NCI-H2107 treated with DMSO at 0.1 percent for 48 hours (cell line): ENCODE measurements around the gene RIMS1.
A peak's percentile ranks its signal among the peaks of the same experiment; 100 is the strongest.
"Not testable (repeated sequence)": the region's sequence is repeated elsewhere in the genome, so short reads cannot be mapped to it uniquely, and the experiment has no call there.

Source experiments
- DNase-seq: peaks from one replicate; lab custom pipeline; 2025; ENCODE audit not compliant: unreplicated experiment; lab: John Stamatoyannopoulos, UW

Gene RIMS1

DNA sequence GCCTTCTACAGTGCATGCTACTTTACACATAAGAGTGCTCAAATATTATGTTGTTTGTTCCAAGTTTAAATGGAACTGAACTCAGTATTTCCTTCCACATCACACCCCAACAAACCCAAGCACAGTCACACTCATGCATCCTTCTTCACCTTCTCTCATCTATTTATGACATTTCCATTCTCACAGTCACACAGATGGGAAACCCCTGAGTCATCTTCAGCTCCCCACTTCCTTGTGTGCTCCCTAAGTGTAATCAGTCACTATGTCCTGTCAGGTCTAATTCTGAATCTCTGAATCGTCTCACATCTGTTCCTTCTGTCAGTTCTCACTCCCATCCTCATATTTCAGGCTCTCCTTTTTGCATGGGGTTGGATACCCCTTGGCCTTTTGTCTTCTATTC is 96.0 kb downstream of the RIMS1 start:
- DNase-seq, result no peak

DNA sequence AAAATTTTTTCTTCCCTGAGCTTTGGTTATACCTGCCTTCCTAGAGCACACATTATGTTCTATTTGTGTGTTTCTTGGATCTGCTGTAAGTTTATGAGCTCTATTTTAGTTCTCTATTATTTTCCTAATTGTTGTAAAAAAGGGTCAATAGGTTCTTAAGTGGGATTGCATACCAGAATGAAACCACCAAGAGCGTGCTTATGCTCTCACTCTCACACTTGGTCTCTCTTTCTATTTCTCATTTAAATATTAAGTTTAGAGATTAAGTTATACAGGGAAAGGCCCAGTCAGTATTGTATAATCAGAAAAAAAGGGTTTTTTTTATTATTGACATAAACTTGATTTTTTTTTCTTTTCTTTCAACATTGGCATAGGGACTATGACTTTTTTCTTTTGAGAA is 96.8 kb downstream of the RIMS1 start:
- DNase-seq, result no peak

DNA sequence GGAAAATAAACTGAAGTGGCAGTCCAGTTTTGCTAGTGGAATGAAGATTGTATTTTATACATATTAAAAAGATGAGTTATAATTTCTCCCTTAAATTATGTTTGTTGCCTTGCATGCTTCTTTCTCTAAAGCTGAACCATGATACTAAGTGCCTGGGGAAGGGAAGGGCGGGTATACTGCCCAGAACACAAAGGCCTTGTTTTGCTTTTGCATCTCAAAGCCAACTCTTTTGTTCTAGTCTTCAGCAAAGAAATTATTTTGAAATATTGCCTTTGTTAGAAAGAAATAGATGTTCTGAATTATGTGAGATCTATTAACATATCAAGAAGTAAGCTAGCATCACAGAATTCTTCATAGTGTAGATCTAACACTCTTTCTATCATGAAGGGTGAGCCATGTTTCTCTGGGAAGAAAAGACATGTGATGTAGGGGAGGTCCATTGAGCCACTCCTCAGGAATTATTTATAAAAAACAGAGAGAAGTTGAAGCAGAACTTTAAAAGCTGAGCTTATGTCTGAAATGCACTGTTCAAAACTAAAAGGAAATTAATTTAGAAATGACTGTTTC is 108.4 kb downstream of the RIMS1 start:
- DNase-seq, result no peak

DNA sequence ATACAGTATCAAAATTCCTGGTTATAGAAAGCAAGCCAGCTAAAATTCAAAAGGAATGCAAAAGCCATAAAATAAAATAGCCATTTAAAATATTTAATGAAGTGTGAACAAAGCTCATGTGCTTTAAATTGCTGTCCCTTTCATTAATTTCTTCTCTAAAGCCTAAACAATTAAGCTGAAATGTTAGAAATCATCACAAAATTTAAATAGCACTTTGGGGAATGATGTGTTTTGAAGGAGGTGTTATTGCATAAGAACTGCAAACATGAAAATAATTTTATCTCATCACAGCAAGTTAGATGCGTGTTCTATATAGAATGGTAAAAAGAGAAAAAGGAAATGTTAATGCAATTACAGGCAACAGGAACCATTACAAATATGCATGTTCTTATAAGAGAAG is 111.0 kb downstream of the RIMS1 start:
- no peak for DNase-seq

DNA sequence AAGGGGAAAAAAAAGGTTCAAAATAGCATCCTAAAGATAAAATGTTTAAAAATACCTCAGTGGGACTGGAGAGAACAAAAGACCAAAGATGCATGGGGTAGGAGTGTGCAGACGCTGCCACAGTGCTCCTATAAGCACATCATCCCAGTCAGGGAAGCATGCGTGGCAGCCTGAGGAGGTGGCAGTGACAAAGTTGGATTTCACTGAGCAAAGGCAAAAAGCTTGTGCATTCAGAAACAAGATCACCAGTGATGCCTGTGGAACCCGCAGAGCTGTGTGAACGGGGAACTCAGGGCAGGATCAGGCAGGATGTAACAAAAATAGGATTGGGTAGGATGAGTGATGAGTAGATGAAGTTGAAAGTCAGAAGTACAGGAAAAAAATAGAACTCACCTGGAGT is 116.1 kb downstream of the RIMS1 start:
- no peak for DNase-seq

DNA sequence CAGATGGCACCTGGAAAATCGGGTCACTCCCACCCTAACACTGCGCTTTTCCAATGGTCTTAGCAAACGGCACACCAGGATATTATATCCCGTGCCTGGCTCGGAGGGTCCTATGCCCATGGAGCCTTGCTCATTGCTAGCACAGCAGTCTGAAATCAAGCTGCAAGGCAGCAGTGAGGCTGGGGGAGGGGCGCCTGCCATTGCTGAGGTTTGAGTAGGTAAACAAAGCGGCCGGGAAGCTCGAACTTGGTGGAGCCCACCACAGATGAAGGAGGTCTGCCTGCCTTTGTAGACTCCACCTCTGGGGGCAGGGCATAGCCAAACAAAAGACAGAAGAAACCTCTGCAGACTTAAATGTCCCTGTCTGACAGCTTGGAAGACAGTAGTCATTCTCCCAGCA is 120.2 kb downstream of the RIMS1 start:
- not testable (repeated sequence) for DNase-seq

DNA sequence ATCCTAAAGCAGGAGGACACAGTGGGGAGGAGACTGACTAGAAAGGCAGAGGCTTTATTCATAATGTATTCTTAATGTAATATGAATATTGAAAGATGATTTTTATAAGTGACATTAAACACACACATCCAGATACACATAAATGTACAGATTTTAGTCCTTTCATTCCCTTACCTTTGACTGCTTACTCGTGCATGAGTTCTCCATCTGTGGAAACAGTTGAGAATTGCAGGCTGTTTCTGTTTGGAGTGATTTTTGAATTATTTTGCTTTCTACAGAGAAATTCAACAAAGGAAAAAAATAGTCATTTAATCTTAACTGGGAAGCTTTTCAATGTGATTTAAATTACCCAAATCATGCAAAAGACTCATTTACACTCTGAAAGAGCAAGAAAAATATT is 136.5 kb downstream of the RIMS1 start:
- no peak for DNase-seq

DNA sequence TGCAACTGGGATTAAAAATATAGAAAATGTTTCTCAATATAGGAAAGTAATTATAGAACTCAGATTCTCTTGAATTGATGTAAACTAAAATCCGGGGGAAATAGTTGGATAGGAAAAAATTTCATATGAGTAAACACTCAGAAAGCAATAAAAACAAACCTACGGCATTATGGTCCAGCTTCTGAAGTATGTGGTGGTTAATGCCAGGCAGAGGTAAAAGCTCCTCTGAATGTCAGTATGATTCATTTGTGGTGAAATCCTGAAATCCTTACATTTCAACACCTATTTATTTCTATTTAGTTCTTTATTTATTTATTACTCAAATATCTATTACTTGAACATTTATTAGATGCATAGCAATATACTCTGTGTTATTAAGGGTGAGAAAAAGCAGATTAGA is 145.1 kb downstream of the RIMS1 start:
- no peak for DNase-seq

DNA sequence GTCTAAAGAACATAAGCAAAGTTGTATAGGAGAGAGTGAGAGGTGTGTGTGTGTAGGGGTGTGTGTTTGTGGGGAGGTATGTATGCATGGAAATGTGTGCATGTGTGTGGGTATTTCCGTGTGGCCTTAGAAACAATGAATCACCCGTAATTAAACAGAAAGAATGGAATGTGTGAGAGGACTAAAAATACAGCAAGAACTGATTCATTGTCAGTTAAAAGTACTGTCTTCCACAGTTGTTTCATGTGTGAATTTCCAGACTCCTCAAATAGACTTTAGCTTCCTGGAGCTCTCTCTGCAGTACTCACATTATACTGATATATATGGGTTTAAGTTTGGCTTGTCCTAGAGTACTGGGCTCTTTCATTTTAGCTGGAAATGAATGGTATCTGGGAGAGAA is 145.7 kb downstream of the RIMS1 start:
- DNase-seq, result no peak

DNA sequence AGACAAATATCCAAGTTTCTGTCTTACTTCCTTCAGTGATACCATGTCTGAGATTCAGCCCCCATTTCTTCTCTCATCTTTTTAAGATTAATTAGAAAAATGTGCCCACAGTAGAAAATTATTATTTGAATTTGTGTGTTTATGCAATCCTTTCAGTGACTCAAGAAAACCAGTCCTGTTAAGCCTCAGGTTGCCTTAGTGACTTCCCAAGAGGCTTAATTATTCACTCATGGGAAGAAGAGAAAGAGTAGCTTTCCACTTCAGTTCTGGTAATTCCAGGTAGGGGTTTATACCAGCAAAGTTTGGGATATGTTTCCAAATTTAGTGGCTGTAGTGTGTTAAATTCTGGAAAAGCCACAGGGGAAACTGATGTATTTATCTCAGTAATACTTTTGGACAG is 149.1 kb downstream of the RIMS1 start:
- no peak for DNase-seq

DNA sequence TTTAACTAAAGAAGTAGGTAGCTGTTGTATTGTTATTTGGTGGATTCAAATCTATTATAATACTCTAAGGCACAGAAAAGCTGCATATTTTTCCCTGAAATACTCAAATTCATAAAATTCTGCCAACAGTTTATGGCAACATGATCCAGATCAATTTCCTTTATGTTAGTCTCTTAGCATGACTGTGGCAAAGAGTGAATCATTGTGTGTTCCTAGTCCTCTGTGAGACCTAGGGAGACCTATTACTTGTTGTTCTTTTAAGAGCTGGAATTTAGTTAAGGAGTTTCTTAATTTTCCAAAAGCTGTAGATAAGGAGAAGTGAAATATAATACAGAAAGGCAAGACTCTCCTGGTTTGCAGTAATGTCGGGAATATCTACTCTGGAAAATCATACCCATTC is 149.6 kb downstream of the RIMS1 start:
- no peak for DNase-seq

DNA sequence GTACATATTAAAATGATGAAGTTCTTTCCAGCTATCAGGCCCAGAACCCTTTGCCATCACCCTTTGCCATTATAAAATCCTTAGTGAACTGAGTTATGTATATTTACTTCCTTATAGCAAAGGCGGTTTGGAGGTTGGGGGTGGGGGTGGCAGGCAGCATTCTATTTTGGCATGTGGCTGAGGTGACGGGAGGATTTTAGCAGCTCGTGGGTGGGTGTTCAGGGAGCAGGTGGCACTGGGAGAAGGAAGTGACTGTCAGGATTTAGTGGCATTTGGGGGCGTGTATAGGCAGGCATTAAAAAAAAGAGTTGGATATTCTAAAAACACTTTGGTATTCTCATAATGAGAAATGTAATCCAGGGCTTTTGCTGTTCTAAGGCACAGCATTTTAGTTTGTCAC is 150.7 kb downstream of the RIMS1 start:
- DNase-seq, result no peak

DNA sequence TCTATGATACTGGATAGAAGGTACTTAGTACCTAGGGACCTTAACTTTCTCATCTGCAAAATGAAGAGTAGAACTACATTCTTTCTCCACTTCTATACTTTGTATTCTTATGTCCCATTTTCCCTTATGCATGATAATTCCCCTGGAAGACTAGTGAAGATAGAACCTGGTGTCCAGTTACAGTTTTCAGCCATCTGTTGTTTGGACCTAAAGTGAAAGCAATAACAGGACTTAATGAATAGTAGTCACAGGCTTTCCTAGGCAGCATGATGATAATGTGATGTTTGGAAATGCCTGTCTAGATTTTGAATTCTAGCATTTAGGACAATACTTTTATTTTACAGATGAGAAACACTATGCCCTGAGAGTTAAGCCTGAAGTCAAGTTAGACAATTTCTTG is 153.8 kb downstream of the RIMS1 start:
- no peak for DNase-seq

DNA sequence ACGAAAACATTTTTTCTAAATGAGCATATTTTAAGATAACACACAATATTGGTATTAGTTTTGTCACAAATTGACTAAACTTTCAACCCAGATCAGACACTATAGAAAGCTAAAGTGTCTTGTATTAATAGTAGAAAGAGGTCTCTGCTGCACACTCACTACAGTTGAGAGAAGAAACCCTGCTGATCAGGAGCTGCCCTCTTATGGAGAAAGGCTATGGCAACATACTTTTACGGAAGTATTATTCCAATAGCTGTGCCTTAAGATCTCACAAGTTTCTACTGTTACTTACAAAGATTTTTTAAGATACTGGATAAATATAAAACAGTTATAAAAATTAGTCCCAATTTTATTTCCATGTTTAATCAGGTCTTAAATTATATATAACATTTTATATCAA is 155.7 kb downstream of the RIMS1 start:
- no peak for DNase-seq

DNA sequence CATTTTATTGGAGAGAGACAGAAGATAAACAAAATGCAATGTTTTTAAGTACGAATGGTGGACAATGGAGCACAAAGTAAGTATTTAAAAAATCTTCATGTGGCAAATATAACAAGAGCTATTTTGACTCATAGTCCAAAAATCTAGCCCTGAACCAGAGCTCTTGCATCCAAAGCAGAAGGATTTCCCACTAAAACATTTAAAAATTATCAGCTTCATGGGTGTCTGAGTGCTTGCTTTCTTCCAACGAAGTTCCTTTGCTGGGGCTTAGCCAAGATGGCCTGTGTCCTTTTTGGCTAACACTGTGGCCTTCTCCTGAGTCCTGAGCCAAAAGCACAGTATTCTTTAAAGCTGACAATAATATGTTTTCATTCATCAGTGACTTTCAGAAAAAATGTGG is 161.7 kb downstream of the RIMS1 start:
- DNase-seq, result no peak

DNA sequence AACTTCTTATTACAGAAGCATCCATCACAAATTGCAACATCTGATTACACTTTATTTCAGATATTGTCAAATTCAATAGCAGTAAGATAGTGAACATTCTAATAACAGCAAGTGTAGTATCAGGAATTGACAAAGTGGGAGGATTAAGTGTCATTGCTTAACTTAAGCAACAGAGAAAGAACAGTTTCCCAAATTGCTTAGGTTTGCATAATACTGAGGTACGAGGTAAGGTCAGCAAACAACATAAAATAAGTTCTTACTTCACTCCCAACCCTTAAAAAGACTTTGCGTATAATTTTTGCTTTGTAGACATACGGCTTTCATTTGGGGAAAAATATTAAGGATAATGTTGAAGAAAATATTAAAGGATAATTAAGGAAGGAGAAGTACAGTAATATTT is 163.0 kb downstream of the RIMS1 start:
- DNase-seq, result no peak

DNA sequence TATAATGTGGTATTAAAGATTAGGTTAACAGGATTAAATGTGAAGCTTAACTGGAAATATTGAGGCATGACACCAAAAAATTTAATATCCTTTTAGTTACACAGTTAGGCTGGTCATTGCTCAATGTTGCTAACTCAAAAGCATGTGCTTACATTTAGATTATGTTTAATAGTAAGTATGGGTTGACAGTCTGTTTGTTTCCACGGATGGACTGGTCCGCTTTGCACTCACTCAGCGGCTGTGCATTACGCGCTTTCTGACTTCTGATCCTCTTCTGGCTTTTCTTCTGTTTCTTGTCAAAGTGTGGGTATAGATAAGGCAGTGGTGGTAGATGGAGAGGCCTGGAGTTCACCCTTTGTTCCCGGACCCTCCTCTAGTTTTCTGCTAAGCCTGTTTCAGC is 174.9 kb downstream of the RIMS1 start:
- DNase-seq, result no peak

DNA sequence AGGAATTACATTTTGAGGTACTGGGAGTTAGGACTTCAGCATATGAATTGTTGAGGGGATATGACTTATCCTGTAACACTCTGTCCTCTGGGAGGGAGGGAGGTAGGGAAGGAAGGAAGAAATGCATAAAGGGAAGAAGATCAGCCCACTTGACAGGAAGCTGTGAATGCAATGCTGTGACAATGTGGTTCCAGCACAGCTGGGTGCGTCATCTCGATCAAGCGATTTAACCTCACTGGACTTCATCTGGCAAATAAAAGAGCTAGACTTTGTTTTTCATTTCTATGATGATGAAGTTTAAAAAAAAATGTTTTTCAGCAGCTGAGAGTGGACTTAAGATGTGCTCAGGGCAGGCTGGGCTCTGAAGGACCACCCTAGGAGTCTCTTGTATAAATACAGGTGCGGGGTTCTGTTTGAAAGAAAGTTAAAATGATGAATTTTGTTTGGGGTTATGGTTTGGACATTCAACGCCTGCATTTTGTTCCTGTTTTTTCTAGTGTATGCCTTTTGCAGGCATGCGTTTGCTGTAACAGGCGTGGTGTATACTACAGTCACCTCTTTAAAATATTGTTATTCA is 178.1 kb downstream of the RIMS1 start:
- DNase-seq, result no peak

DNA sequence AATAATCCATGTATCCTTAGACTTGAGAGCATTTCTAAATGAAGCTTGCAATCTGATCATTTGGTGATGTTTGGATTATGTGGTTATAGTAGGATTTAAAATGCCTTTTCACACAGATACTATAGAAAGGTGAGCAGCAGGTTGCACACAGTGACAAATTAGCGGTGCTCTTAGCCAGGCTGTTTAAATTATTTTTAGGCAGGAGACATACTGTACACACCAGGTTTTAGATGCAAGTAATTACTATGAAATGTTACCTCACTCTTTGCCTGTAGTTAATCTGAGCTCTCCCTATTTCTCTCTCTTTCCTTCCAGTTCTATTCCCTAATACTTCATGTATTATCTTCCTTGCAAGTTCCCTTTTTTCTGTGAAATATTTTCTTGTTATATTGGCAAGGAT is 191.7 kb downstream of the RIMS1 start:
- DNase-seq, result no peak

DNA sequence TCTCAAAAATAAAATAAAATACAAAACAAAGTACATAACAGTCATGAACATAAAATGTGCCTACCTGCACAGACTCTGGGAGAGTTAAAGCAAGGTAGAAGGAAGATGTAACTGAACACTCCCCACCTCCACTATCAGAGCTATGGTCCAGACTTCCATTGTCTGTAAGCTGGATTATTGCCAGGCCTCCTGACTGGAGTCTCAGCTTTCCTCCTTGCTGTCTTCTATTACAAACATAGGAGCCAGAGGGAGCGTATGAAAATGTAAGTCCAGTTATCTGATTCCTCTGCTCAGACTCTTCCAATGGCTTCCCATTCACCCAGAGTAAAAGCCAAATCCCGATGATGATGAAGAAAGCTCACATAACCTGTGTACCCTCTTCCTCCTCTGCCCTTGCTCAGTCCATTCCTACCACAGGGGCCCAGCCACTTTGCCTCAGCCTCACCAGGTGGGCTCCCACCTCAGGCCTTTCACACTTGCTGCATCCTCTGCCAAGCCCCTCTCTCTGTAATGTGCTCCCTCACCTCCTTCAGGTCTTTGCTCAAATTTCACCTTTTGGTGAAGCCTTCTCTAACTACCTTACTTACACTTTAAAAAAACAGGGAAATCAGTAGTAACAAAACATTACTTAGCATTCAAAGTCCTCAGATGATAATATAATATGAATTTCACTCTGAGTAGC is 194.1 kb downstream of the RIMS1 start:
- DNase-seq, result peak; percentile 3

DNA sequence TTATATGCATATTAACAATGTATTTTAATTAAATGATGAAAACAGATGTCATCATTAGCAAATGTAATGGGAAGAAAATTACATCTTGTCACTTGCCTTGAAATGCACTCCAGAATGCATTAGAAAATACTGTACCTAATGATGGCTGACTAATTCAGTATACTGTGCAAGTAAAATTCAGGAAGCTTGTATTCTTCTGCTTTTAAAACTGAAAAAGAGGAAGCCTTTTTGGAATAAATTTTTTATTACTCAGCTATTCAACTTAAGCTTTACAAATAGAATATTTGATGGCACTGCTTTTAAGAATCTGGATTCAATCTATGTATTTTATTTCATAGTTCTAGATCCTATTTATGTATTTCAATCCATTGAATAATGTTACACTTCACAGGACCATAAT is 195.5 kb downstream of the RIMS1 start:
- DNase-seq, result no peak

DNA sequence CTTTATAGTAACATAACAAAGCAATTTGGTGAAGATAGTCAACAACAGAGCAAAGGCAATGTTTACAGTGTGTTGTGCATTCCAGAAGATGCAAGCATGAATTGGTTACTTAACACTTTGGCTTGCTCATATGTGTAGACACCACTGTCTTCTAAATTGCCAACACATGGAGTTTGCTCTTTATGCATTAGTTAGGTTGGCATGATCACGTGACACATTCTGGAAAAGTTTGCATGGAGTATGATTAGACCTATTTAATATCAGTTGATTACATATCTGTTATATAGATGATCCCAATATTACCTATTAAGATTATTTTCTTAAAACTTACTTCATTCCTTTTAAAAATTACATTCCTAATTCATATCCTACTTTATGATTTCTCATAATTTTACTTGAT is 197.6 kb downstream of the RIMS1 start:
- no peak for DNase-seq

DNA sequence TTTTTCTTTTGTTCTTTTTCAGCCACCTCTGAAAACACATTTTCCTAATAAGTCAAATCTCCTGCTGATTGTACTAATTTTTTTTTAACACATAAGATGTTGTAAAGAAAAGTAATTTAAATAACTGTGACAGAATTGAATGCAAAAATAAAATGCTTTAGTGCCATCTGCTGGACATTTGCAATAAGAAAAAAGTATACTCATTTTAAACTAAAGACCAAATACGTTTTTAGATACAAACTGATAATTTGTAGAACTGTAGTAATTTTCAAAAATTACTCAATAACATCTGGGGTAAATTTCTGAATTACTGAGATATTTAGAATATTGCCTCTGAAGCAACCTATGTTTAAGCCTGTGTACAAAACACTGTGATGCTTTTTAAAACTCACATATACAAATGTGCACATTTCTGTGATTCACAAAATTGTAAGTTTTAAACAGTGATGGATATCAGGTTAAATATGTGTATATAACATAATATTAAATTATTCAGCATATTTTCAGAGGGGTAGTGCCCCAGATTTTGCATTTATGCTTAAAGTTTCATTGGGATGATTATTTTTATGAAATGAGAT is 198.7 kb downstream of the RIMS1 start:
- no peak for DNase-seq
